Mammary epithelial cell (primary cell): ENCODE results near the gene SMIM22.

Experiments used
- EZH2 ChIP-seq: IDR thresholded peaks from 2 replicates; pipeline ENCODE4 v1.6.1; 2012; ENCODE audit warnings: low read length, inconsistent platforms, borderline replicate concordance
- TF ChIP-seq, protein P1 (sequence below), 2 donors: IDR thresholded peaks in 1 of 2; conservative IDR thresholded peaks in 1 of 2; 2 replicates each; pipeline ENCODE4 v1.5.1; 2011 to 2012; ENCODE audit warnings: inconsistent platforms in 2 of 2, low read length in 2 of 2, mild to moderate bottlenecking in 2 of 2, control low read depth in 1 of 2, low read depth in 1 of 2; ENCODE audit not compliant: insufficient read depth in 1 of 2; ENCODE audit errors: extremely low read depth in 1 of 2

DNA sequence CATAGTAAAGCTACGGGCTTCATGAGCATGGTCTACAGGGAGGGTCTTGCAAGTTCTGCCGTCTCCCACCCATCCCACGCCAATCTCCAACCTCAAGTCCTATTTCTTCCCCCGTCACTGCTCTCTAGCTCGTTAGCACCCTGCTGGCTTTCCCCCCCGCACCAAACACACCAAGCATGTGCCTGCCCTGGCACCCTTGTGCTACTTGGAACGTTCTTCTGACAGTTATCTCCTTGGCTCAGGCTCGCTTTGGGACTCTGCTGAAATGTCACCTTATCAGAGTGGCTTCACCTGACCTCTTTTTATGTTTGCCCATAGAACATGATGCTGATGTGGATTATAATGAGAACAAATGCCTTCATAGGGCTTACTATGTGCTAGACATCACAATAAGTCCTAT lies 30.0 kb downstream of the SMIM22 start:
- TF ChIP-seq, protein P1, sequence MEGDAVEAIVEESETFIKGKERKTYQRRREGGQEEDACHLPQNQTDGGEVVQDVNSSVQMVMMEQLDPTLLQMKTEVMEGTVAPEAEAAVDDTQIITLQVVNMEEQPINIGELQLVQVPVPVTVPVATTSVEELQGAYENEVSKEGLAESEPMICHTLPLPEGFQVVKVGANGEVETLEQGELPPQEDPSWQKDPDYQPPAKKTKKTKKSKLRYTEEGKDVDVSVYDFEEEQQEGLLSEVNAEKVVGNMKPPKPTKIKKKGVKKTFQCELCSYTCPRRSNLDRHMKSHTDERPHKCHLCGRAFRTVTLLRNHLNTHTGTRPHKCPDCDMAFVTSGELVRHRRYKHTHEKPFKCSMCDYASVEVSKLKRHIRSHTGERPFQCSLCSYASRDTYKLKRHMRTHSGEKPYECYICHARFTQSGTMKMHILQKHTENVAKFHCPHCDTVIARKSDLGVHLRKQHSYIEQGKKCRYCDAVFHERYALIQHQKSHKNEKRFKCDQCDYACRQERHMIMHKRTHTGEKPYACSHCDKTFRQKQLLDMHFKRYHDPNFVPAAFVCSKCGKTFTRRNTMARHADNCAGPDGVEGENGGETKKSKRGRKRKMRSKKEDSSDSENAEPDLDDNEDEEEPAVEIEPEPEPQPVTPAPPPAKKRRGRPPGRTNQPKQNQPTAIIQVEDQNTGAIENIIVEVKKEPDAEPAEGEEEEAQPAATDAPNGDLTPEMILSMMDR (conservative IDR thresholded peaks at IDR 0.05 in 1 of 2, IDR thresholded peaks at IDR 0.05 in 1 of 2; ENCODE audit: extremely low read depth in 1 of 2, insufficient read depth in 1 of 2, low read depth in 1 of 2, low read length in 2 of 2) = no peak
- no peak for TF ChIP-seq EZH2
